ENCODE data around the gene FAM25G. TPM values are rescaled to one million over a fixed set of nuclear protein-coding genes. Genes with fewer than 3 reads are reported as not detected.
"Not testable (repeated sequence)": the region's sequence is repeated elsewhere in the genome, so short reads cannot be mapped to it uniquely, and the experiment has no call there.

FAM25G gene
- total RNA-seq, 4 donors from 2014 or later: 10.0 to 30.8 TPM; not detected in 2

DNA sequence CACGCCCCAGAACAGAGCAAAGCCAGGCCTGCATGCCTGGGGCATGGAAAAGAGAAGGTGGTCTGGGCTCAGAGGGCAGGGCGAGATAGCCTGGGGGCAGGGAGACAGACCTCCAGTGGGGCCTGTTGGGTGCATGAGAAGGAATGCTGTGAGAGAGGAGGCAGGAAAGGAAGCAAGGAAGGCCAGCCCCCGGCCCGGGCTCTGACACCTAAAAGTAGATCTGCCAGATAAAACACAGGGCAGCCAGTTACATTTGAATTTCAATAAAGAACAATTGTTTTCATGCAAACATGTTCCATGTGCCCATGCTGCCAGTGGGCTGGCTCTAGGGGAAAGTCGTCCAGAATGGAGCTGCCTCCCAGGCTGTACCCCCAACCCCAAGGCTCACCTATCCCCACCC is 13.4 kb downstream of the FAM25G start:
- H3K36me3 ChIP-seq; H3K27ac ChIP-seq; H3K4me1 ChIP-seq; DNase-seq; H3K9me3 ChIP-seq; H3K4me3 ChIP-seq; intact Hi-C loops (cut with DNase I); H3K27me3 ChIP-seq: not testable (repeated sequence)
- WGBS, 2 donors: 19 to 40% methylated on average over 2 to 3 of the region's 5 CpGs

DNA sequence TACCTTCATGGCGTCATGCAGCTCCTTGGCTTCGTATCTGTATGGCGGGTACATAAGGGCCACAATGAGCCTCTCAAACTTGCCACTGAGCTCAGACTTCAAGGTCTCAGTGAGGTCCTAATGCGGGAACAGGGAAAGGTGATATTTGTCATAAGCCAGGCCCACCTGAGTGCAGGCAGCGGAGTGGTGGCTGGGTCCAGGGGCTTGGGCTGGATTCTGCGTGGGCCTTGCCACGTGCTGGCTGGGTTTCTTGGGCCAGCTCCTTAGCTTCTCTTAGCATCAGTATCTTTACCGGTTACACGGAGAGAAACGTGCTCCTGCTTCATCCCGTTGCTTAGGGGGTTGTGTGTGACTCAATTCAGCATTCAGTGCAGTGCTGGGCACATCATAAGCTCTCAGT is 14.4 kb downstream of the FAM25G start:
- DNase-seq; H3K4me3 ChIP-seq; intact Hi-C loops (cut with DNase I); H3K27me3 ChIP-seq; H3K36me3 ChIP-seq; H3K27ac ChIP-seq; H3K9me3 ChIP-seq; H3K4me1 ChIP-seq: not testable (repeated sequence)
- no CpG with 5 or more reads among the region's 11 CpGs for WGBS, 2 donors

GRCh38 chr10:47475101-47475500 is 16.4 kb downstream of the FAM25G start:
- H3K36me3 ChIP-seq; intact Hi-C loops (cut with DNase I); H3K9me3 ChIP-seq; H3K4me1 ChIP-seq; H3K27ac ChIP-seq; DNase-seq; H3K4me3 ChIP-seq; H3K27me3 ChIP-seq: not testable (repeated sequence)
- whole genome bisulfite sequencing, 2 donors: 80 to 100% methylated on average over 1 to 3 of the region's 5 CpGs

GRCh38 chr10:47473516-47473915 is 18.0 kb downstream of the FAM25G start:
- DNase-seq; H3K9me3 ChIP-seq; H3K36me3 ChIP-seq; H3K4me3 ChIP-seq; H3K27me3 ChIP-seq; H3K27ac ChIP-seq; intact Hi-C loops (cut with DNase I); H3K4me1 ChIP-seq: not testable (repeated sequence)
- WGBS, 2 donors: no CpG with 5 or more reads among the region's 7 CpGs

- DNase-seq; H3K27ac ChIP-seq; H3K4me1 ChIP-seq; intact Hi-C loops (cut with DNase I); H3K9me3 ChIP-seq; H3K27me3 ChIP-seq; H3K36me3 ChIP-seq; H3K4me3 ChIP-seq: not testable (repeated sequence)
- WGBS, 2 donors: no CpG with 5 or more reads among the region's 3 CpGs
Observed at GRCh38 chr10:47472647-47473046, 18.9 kb downstream of the FAM25G start.

DNA sequence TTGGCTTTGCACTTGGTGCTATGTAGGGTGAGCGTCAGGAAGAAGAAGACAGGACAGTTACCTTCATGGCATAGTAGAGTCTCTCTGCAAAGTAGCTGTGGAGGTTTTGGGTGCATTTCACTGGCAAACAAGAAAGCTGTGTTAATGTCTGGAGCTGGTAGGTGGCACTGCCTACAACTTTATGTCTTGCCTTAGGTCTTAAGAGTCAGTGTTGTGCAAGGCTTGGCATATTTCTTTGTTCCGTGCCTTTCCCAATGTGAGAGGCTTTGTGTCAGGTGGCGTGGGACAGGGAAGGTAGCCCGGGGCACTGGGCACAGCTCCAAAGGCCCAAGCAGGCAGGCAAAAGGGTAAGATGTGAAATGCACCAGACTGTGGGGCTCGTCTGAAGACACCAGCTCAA is 19.4 kb downstream of the FAM25G start:
- H3K4me1 ChIP-seq; H3K27ac ChIP-seq; H3K4me3 ChIP-seq; DNase-seq; H3K36me3 ChIP-seq; H3K27me3 ChIP-seq; H3K9me3 ChIP-seq; intact Hi-C loops (cut with DNase I): not testable (repeated sequence)
- WGBS, 2 donors: no CpG with 5 or more reads among the region's 5 CpGs

GRCh38 chr10:47468731-47469528 is 22.6 kb downstream of the FAM25G start:
- H3K36me3 ChIP-seq; H3K4me3 ChIP-seq; H3K27me3 ChIP-seq; H3K27ac ChIP-seq; intact Hi-C loops (cut with DNase I); H3K4me1 ChIP-seq; DNase-seq; H3K9me3 ChIP-seq: not testable (repeated sequence)
- WGBS, 2 donors: 86 to 100% methylated on average over 1 to 7 of the region's 20 CpGs

- H3K4me1 ChIP-seq; H3K9me3 ChIP-seq; H3K27ac ChIP-seq; H3K27me3 ChIP-seq; H3K36me3 ChIP-seq; intact Hi-C loops (cut with DNase I); DNase-seq; H3K4me3 ChIP-seq: not testable (repeated sequence)
- no CpG with 5 or more reads among the region's 7 CpGs for WGBS, 2 donors
Observed at GRCh38 chr10:47467957-47468356, 23.5 kb downstream of the FAM25G start.

DNA sequence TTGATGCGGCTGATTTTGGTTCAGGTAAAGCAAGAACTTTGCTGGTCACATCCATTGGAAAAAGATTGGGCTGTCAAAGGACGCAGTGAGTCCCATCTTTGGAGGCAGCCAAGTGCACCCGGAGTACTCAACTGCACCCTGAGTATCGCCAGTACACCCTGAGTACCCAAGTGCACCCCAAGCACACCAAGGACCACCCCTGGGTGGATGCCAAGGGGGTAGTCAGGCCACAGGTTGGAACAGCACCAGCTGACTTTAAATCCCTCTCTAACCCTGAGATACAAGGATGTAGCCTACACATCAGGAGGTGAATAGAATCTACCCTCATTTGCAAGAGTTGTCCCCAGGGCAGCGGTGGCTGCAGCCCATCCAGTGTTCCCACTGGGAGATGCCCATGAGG is 24.0 kb downstream of the FAM25G start:
- intact Hi-C loops (cut with DNase I); H3K27me3 ChIP-seq; H3K4me1 ChIP-seq; H3K4me3 ChIP-seq; H3K9me3 ChIP-seq; H3K27ac ChIP-seq; H3K36me3 ChIP-seq; DNase-seq: not testable (repeated sequence)
- WGBS, 2 donors: 100% methylated on average over 1 of the region's 5 CpGs

DNA sequence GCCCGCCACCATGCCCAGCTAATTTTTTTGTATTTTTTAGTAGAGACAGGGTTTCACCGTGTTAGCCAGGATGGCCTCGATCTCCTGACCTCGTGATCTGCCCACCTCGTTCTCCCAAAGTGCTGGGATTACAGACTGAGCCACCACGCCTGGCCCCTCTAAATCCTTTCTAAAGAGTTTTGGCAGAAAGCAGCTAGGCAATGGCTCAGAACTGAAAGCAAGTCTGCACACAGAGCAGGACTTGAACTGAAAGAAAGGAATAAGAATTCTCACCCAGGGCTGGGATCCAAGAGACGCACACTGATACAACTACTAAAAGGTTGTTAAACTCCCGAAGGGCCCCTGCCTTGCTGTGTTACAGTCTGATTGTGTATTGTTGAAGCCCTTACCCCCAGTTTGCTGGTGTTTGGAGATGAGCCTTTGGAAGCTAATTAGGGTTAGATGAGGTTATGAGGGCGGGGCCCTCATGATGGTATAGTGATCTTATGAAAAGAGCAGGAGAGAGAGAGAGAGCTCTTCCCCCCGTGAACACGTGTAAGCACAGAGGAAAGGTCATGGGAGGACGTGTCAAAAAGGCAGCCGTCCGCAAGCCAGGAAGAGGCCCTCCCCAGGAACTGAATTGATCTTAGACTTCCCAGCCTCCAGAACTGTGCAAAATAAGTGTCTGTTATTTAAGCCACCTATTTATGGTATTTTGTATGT is 26.1 kb downstream of the FAM25G start:
- peaks cover 0 to 11% (median 0%) of the 10 kb centered on the region in 3 donors for H3K4me1 ChIP-seq
- H3K27ac ChIP-seq; H3K9me3 ChIP-seq; intact Hi-C loops (cut with DNase I); H3K36me3 ChIP-seq; DNase-seq; H3K4me3 ChIP-seq; H3K27me3 ChIP-seq: not testable (repeated sequence)
- 48 to 54% methylated on average over 5 to 8 of the region's 14 CpGs for WGBS, 2 donors

GRCh38 chr10:47462577-47463358 is 28.7 kb downstream of the FAM25G start:
- peaks cover 0 to 11% (median 0%) of the 10 kb centered on the region in 3 donors for H3K4me1 ChIP-seq
- H3K36me3 ChIP-seq; H3K27ac ChIP-seq; DNase-seq; H3K4me3 ChIP-seq; H3K9me3 ChIP-seq; intact Hi-C loops (cut with DNase I); H3K27me3 ChIP-seq: not testable (repeated sequence)
- no CpG with 5 or more reads among the region's 9 CpGs for WGBS, 2 donors
